HG03432 (cell line): ENCODE measurements around the gene SMCHD1.
"Not testable (repeated sequence)": the region's sequence is repeated elsewhere in the genome, so short reads cannot be mapped to it uniquely, and the experiment has no call there.

Experiments
- ATAC-seq: cut with Tn5 transposase; IDR thresholded peaks from one replicate; pipeline ENCODE4 v1.9.1; 2021; ENCODE audit warnings: mild to moderate bottlenecking, moderate library complexity; ENCODE audit not compliant: unreplicated experiment

The SMCHD1 gene

GRCh38 chr18:2848247-2849246 lies 193.0 kb downstream of the SMCHD1 start:
- ATAC-seq: no peak

- ATAC-seq: no peak
Observed at GRCh38 chr18:2850816-2851215, 195.3 kb downstream of the SMCHD1 start.

- no peak for ATAC-seq
Observed at GRCh38 chr18:2851771-2852170, 196.2 kb downstream of the SMCHD1 start.

- not testable (repeated sequence) for ATAC-seq
Observed at GRCh38 chr18:2852460-2852859, 196.9 kb downstream of the SMCHD1 start.

- no peak for ATAC-seq
Observed at GRCh38 chr18:2853173-2853925, 197.8 kb downstream of the SMCHD1 start.

GRCh38 chr18:2853926-2854664 lies 198.6 kb downstream of the SMCHD1 start:
- no peak for ATAC-seq
